IPS-18c (cell line): ENCODE measurements around the gene MMP27.

Experiments
- H3K4me3 ChIP-seq: 2 replicates; pipeline ENCODE4 v1.7.0; 2013; ENCODE audit warnings: low read depth, mild to moderate bottlenecking, low read length, moderate library complexity; ENCODE audit not compliant: insufficient read depth
- H3K9me3 ChIP-seq: one replicate; pipeline ENCODE4 v1.6.1; 2013; ENCODE audit warnings: mild to moderate bottlenecking, low read length, moderate library complexity; ENCODE audit not compliant: control insufficient read depth, insufficient read depth

MMP27 gene

DNA sequence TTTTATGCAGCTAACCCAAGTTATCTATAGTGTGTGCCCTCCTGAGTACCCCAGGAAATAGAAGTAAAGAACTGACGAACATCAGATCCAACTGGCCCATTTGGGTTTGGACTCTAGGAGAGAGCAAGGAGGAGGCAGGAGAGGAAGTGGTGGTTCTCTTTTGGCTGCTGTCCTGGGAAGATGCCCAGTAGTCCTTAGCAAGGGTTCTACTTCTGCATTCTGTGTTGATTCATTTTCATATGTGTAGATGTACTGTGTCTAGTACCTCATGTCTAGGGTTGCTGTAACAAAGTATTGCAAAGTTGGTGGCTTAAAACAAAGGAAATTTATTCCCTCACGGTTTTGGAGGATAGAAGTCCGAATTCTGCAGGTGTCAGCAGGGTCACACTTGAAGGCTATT lies 6.6 kb upstream of the MMP27 start:
- H3K4me3 ChIP-seq, result no peak overlapping the region
- H3K9me3 ChIP-seq, result no peaks in the 10 kb centered on the region

- H3K4me3 ChIP-seq, result no peak overlapping the region
These were observed 3.8 kb upstream of the MMP27 start for GRCh38 chr11:102709201-102709945.

GRCh38 chr11:102708654-102709053 lies 3.1 kb upstream of the MMP27 start:
- Histone ChIP-seq H3K4me3 (no peak overlapping the region), H3K9me3 (no peaks in the 10 kb centered on the region)

More at GRCh38 chr11:102709201-102709945, 3.8 kb upstream of the MMP27 start:
- no peaks in the 10 kb centered on the region for H3K9me3 ChIP-seq

GRCh38 chr11:102704841-102705240 lies 728 bp downstream of the MMP27 start:
- no peaks in the 10 kb centered on the region for H3K9me3 ChIP-seq
- H3K4me3 ChIP-seq, result no peak overlapping the region

DNA sequence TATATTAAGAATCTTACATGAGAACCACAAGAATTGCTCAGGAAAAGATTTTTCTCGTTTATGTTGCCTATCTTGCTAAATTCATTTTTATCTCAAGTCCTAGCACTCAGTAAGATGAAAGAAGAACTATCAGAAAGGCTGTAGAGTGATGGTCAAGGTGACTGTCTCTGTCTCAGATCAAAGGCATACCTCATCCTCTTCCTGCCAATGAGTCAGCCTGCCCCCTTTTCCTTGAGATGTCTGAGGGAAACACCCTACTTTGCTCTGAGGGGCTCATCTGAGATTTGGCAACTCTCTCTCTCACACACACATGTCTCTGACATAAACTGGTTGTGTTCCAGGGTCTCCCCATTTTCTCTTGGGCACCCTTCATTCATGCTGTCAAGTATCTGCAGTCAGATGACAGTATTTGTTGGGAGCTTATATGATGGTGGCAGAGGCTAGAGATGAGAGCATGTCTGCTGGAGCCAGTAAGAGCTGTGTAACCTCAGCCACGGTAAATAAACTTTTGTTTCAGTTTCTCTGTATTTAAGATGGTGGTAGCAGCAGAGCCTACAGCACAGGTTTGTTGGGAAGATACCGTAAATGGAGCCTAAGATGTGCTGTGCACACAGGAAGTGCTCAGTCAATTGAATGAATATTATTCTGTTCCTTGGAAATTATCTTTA lies 1.6 kb downstream of the MMP27 start:
- no peaks in the 10 kb centered on the region for H3K9me3 ChIP-seq
- no peak overlapping the region for H3K4me3 ChIP-seq

- H3K4me3 ChIP-seq, result no peak overlapping the region
- H3K9me3 ChIP-seq, result no peaks in the 10 kb centered on the region
These were observed 10.4 kb downstream of the MMP27 start for GRCh38 chr11:102695201-102695600.

GRCh38 chr11:102685754-102686153 lies 19.8 kb downstream of the MMP27 start:
- H3K9me3 ChIP-seq, result no peaks in the 10 kb centered on the region
- H3K4me3 ChIP-seq, result no peak overlapping the region

GRCh38 chr11:102685338-102685737 lies 20.2 kb downstream of the MMP27 start:
- no peak overlapping the region for H3K4me3 ChIP-seq
- no peaks in the 10 kb centered on the region for H3K9me3 ChIP-seq

DNA sequence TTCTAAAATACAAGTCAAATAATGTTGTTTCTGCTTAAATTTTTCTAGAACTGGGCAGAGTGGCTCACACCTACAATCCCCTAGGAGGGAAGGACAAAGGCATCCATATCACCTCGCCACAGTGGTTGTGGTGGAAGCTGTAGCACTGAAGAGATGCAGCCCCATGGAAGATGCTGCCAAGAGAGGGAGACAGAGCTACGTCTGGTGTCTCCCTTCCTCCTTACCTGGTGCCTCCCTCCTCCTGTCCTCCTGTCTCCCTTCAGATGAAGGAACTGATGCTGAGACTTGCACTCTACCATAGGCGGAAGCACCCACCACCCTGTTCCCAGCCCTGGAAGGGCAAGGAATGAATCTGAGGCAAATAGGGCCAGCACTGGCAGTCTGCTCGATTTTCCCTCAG lies 22.3 kb downstream of the MMP27 start:
- H3K9me3 ChIP-seq, result no peaks in the 10 kb centered on the region
- no peak overlapping the region for H3K4me3 ChIP-seq

DNA sequence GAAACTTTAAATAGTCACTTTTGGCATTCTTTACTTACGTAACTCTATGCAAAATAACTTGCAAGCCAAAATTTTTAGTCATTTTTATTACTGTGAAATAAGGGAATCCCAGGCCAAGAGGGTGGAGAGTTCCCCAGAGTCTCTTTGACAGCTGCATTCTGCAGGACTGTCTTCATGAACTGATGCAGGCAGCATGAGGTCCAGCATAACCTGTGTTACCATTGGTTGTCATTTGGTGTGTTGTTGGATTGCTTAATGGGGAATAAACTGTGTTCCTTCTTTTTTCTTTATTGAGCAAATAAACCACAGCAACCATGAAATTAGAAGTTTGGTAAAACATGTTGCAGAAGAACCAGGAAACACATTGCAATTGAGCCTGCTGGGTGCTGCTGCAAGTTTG lies 24.6 kb downstream of the MMP27 start:
- Histone ChIP-seq H3K9me3 (no peaks in the 10 kb centered on the region), H3K4me3 (no peak overlapping the region)

GRCh38 chr11:102678022-102678421 lies 27.5 kb downstream of the MMP27 start:
- Histone ChIP-seq H3K4me3 (no peak overlapping the region), H3K9me3 (no peaks in the 10 kb centered on the region)

GRCh38 chr11:102676084-102676483 lies 29.5 kb downstream of the MMP27 start:
- H3K9me3 ChIP-seq, result no peaks in the 10 kb centered on the region
- no peak overlapping the region for H3K4me3 ChIP-seq

DNA sequence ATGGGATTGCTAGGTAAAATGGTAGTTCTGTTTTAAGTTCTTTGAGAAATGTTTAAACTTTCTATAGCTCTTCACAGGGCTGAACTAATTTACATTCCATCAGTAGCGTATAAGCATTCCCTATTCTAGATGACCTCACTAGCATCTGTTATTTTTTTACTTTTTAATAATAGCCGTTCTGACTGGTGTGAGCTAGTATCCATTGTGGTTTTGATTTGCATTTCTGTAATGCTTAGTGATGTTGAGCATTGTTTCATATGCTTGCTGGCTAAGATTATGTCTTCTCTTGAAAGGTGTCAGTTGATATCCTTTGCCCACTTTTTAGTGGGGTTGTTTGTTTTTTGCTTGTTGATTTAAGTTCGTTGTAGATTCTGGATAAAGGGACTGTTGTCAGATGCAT lies 35.9 kb downstream of the MMP27 start:
- Histone ChIP-seq H3K4me3 (no peak overlapping the region), H3K9me3 (no peaks in the 10 kb centered on the region)

GRCh38 chr11:102666331-102666957 lies 39.1 kb downstream of the MMP27 start:
- H3K9me3 ChIP-seq, result no peaks in the 10 kb centered on the region
- no peak overlapping the region for H3K4me3 ChIP-seq

DNA sequence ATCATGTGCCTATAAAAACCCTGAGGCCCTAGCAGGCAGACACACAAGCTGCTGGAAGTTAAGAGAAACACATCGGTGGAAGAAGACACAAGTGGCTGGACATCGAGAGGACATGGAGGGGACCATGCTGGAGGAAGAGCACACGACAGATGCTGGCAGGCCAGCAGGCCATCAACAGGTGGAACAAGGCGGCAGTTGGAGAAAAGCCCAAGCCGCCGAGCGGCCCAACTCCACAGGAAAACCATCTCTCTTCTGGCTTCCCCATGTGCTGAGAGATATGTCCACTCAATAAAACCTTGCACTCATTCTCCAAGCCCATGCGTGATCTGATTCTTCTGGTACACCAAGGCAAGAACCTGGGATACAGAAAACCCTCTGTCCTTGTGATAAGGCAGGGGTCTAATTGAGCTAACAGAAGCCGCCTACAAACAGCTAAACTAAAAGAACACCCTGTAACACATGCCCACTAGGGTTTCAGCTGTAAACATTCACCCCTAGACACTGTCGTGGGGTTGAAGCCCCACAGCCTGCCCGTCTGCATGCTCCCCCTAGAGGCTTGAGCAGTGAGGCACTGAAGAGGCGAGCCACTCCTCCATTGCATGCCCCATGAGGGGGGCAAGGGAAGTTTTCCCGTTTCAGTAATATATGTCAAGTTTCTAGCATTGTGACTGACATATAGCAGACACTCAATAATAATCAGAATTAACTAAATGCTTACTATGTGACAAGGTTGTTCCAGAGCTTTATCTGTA lies 41.4 kb downstream of the MMP27 start:
- Histone ChIP-seq H3K9me3 (no peaks in the 10 kb centered on the region), H3K4me3 (no peak overlapping the region)

- no peaks in the 10 kb centered on the region for H3K9me3 ChIP-seq
- H3K4me3 ChIP-seq, result no peak overlapping the region
These were observed 43.0 kb downstream of the MMP27 start for GRCh38 chr11:102662607-102663006.

DNA sequence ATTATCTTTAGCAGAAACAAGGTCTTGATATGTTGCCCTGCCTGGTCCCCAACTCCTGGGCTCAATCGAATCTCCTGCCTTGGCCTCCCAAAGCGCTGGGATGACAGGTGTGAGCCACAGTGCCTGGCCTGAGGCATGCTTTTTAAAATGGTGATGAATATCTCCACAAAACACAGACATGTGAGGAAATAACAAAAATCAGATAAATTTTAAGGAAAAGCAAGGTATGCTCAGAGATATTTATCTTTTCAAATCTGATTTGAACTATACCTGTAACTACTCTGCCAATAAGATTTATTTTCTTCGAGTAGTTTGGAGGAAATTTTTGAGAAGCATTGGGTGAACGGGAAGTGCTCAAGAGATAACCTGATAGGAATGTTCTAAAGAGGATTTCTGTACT lies 44.5 kb downstream of the MMP27 start:
- Histone ChIP-seq H3K9me3 (no peaks in the 10 kb centered on the region), H3K4me3 (no peak overlapping the region)

- H3K9me3 ChIP-seq, result peaks cover 2% of the 10 kb centered on the region
These were observed 49.0 kb downstream of the MMP27 start for GRCh38 chr11:102656528-102656927.

More at GRCh38 chr11:102656528-102656927, 49.0 kb downstream of the MMP27 start:
- no peak overlapping the region for H3K4me3 ChIP-seq
